ENCODE measurements around the gene SUMO4. TPM values are rescaled to one million over a fixed set of nuclear protein-coding genes. Genes with fewer than 3 reads are reported as not detected.

Gene SUMO4
- total and polyA plus RNA-seq, 9 of the 15 experiments (the other 6 are each of a cell fraction or from before 2014, with no cell fraction given), result 0.20 to 1.9 (median 0.50) TPM; not detected in 2

DNA sequence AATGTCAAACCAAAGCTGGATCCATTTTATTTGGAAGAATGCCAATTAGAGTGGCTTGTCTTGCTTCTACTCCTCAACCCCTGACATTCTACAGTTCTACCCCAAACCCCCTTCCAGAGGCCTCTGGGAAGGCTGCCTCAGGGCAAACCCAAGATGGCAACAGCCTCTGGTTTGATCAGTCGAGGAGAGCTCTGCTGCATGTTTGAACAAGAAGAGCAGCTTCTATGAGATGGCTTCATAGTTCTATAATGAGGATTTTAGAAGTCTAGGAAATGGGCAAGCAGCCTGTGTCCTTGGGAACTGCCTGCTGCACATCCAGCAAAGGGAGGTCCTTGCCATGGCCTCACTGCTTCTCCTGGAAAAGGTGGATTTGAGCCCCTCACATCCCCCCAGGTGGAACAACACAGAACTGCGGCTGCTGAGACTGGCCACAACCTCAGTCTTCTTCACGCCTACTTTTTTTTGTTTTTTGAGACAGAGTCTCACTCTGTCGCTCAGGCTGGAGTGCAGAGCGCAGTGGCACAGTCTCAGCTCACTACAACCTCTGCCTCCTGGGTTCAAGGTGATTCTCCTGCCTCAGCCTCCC is 46.8 kb downstream of the SUMO4 start:
- ChIA-PET POLR2A (interaction anchor here (0.6 to 0.9 kb wide), 3 partner anchors 10 to 182 kb away, joined by 3 read pairs; no protein-coding TSS in a partner anchor), CTCF (ENCODE audit: low intra/inter-chr PET ratio) (no interaction called here)
- Histone ChIP-seq H3K4me1 (replicated peaks in 1 of 2; ENCODE audit: control insufficient read depth in 2 of 2, insufficient read depth in 2 of 2, low read length in 2 of 2) (peaks cover 0 to 15% of the 10 kb centered on the region in 2 experiments; a peak in 1 of 5 replicates), H3K9me3 (replicated peaks; ENCODE audit: control insufficient read depth, insufficient read depth, low read depth, low read length) (peaks cover 3% of the 10 kb centered on the region; the same call in 1 of the 2 replicates), H3K27ac (ENCODE audit: extremely low read depth, low read depth, low read length) (no peak overlapping the region), H3K27me3 (ENCODE audit: control insufficient read depth in 2 of 2, insufficient read depth in 2 of 2, low read length in 2 of 2) (peaks cover 35 to 84% of the 10 kb centered on the region in 2 experiments), H4K20me1 (replicated peaks; ENCODE audit: control insufficient read depth, insufficient read depth, low read length) (no peaks in the 10 kb centered on the region), H3K4me2 (ENCODE audit: insufficient read depth, low read length) (no peak overlapping the region), H3K4me3 (no peak overlapping the region), H3K9me1 (ENCODE audit: control insufficient read depth, insufficient read depth, low read length) (no peaks in the 10 kb centered on the region), H2AFZ (ENCODE audit: low read depth, low read length) (no peak overlapping the region), H3K79me2 (ENCODE audit: control insufficient read depth, insufficient read depth, low read length) (no peaks in the 10 kb centered on the region), H3K9ac (ENCODE audit: insufficient read depth in 1 of 2, low read depth in 2 of 2, low read length in 2 of 2) (no peak overlapping the region), H3K36me3 (ENCODE audit: control insufficient read depth, insufficient read depth, low read length) (no peaks in the 10 kb centered on the region)
- TF ChIP-seq NCOA4 (IDR thresholded peaks at IDR 0.05; ENCODE audit: partially characterized antibody) (no peak), PHB2 (IDR thresholded peaks at IDR 0.05; ENCODE audit: low read depth) (no peak), POLR2A (conservative IDR thresholded peaks at IDR 0.05) (no peak), NFIC (IDR thresholded peaks at IDR 0.05) (peak; percentile 32), BCOR (IDR thresholded peaks at IDR 0.05) (no peak), MTA3 (IDR thresholded peaks at IDR 0.05; ENCODE audit: borderline replicate concordance) (no peak), KLF16 (IDR thresholded peaks at IDR 0.05) (no peak), NELFE (IDR thresholded peaks at IDR 0.05; ENCODE audit: insufficient read depth, insufficient read length) (no peak)
- no peak for ATAC-seq
- no peak for DNase-seq (ENCODE audit: extremely low read depth in 1 of 4, low spot score in 3 of 4)
- in situ Hi-C loops (cut with MboI), result loop anchor here (25.0 kb wide), 1 partner anchor 885 kb away; no protein-coding TSS in a partner anchor
- no peak for FAIRE-seq
- intact Hi-C loops (cut with micrococcal nuclease), result no loop called here
- WGBS (ENCODE audit: insufficient coverage, low coverage, missing lambda C conversion rate), result 2% methylated on average over 5 of the region's 5 CpGs
- no TSS peak for BruUV-seq (replicated peaks)

Measured in K562 (cell line).